GM12878 (cell line): ENCODE data around the gene SYNPR.

ENCODE experiments used
- CREB1 ChIP-seq: IDR thresholded peaks from 2 replicates; pipeline ENCODE4 v1.6.1; 2012; ENCODE audit warnings: low read depth, mild to moderate bottlenecking, inconsistent platforms
- RAD21 ChIP-seq: IDR thresholded peaks from 2 replicates; pipeline ENCODE4 v1.6.1; 2011; ENCODE audit warnings: mild to moderate bottlenecking, low read depth, low read length, moderate library complexity; ENCODE audit not compliant: insufficient read depth
- RCOR1 ChIP-seq: conservative IDR thresholded peaks from 2 replicates; pipeline ENCODE4 v1.6.1; 2012; ENCODE audit warnings: low read depth, low read length, improper control_type of control experiment
- RFX5 ChIP-seq: IDR thresholded peaks from 2 replicates; pipeline ENCODE4 v1.6.1; 2011; ENCODE audit warnings: low read depth, low read length, improper control_type of control experiment
- RUNX3 ChIP-seq: IDR thresholded peaks from 2 replicates; pipeline ENCODE4 v1.6.1; 2012; ENCODE audit warnings: low read length, inconsistent platforms

DNA sequence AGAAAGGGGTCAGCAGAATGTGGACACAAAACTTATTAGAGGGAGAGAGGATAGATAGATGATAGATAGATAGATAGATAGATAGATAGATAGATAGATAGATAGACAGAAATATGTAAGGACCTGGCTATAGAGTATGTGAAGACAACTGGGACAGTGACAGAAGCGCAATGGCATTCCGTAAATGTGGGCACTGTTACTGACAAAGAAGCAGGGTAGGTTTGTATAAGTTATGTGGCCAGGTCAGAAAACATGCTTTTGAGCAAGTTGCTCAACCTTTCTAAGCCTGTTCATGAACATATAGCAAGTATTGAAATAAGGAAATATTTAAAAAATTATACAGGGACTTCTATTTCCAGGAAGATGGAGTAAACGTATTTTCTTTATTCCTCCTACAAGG is 357.1 kb downstream of the SYNPR start:
- TF ChIP-seq CREB1, result no peak
- TF ChIP-seq RUNX3, result no peak
- TF ChIP-seq RFX5, result no peak
- no peak for TF ChIP-seq RCOR1
- TF ChIP-seq RAD21, result no peak
